Iris pigment epithelial cell (primary cell): ENCODE measurements around the gene REEP3.

ENCODE experiments used
- DNase-seq: peaks from one replicate; pipeline ENCODE4 v3.0.0-alpha.2; 2011; ENCODE audit warnings: low read depth

Gene REEP3

GRCh38 chr10:63506554-63506953 is 14.6 kb upstream of the REEP3 start:
- no peak for DNase-seq

- DNase-seq = peak; percentile 82
Observed at GRCh38 chr10:63515002-63515763, 6.0 kb upstream of the REEP3 start.

GRCh38 chr10:63516207-63516606 is 5.0 kb upstream of the REEP3 start:
- DNase-seq = no peak

- no peak for DNase-seq
Observed at GRCh38 chr10:63518690-63519288, 2.4 kb upstream of the REEP3 start.

- peak; percentile 81 for DNase-seq
Observed at GRCh38 chr10:63521416-63522276, 445 bp downstream of the REEP3 start.

GRCh38 chr10:63522277-63522687 is 1.1 kb downstream of the REEP3 start:
- peak; percentile 44 for DNase-seq

- no peak for DNase-seq
Observed at GRCh38 chr10:63522995-63523394, 1.8 kb downstream of the REEP3 start.

- DNase-seq = no peak
Observed at GRCh38 chr10:63525021-63525420, 3.8 kb downstream of the REEP3 start.

GRCh38 chr10:63527401-63527800 is 6.2 kb downstream of the REEP3 start:
- DNase-seq = no peak

GRCh38 chr10:63528084-63528744 is 7.0 kb downstream of the REEP3 start:
- no peak for DNase-seq

GRCh38 chr10:63530409-63530808 is 9.2 kb downstream of the REEP3 start:
- no peak for DNase-seq

- DNase-seq = no peak
Observed at GRCh38 chr10:63534723-63535122, 13.5 kb downstream of the REEP3 start.

- no peak for DNase-seq
Observed at GRCh38 chr10:63536698-63537097, 15.5 kb downstream of the REEP3 start.

GRCh38 chr10:63537536-63537935 is 16.3 kb downstream of the REEP3 start:
- DNase-seq = no peak

- no peak for DNase-seq
Observed at GRCh38 chr10:63539377-63539776, 18.2 kb downstream of the REEP3 start.

- DNase-seq = no peak
Observed at GRCh38 chr10:63539994-63540393, 18.8 kb downstream of the REEP3 start.

GRCh38 chr10:63542835-63543575 is 21.8 kb downstream of the REEP3 start:
- DNase-seq = peak; percentile 44

GRCh38 chr10:63543576-63543962 is 22.4 kb downstream of the REEP3 start:
- DNase-seq = no peak

GRCh38 chr10:63544418-63544817 is 23.2 kb downstream of the REEP3 start:
- no peak for DNase-seq

GRCh38 chr10:63547628-63548360 is 26.6 kb downstream of the REEP3 start:
- peak; percentile 67 for DNase-seq

- no peak for DNase-seq
Observed at GRCh38 chr10:63548860-63549259, 27.7 kb downstream of the REEP3 start.
